Kasumi-1 (cell line): ENCODE results near the gene ALG1.
"Not testable (repeated sequence)": the region's sequence is repeated elsewhere in the genome, so short reads cannot be mapped to it uniquely, and the experiment has no call there.

Source experiments
- DNase-seq, 2 experiments: peaks; one replicate each; lab custom pipeline; 2025; lab: John Stamatoyannopoulos, UW

The ALG1 gene

GRCh38 chr16:5099174-5099573 is 27.5 kb downstream of the ALG1 start:
- DNase-seq = not testable (repeated sequence)

DNA sequence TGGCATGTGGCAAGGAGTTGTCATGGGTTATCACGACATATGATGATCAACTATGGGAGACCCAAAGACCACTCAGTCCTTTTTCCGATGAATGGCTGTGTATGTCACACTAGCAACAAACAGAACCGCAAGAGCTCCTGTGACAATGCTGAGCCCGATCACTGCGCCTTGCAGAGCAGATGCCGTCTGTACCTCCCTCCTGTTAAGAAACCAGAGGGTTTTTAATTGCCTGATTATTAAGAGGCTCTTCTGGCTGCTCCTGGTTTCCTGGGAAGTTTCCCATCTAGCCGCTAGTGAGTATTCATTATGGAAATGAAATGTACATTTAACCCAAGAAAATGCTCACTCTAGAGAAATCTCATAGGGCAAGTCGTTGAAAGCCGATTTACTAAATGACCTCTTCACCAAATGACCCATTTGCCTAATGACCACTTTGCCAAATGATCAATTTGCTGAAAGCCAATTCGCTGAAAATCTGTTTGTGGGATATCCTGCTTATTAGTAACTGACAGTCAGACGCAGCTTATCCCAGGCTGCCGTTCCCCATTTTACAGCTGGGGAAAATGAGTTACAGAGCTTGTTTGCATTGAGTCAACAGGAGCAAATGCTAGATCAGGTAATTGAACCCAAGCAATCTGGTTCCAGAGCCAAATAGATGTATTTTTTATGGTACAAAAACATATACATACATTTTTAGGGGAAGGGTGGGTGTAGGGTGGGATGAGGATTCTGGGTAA is 31.8 kb downstream of the ALG1 start:
- DNase-seq = not testable (repeated sequence)

GRCh38 chr16:5105039-5105438 is 33.4 kb downstream of the ALG1 start:
- not testable (repeated sequence) for DNase-seq

DNA sequence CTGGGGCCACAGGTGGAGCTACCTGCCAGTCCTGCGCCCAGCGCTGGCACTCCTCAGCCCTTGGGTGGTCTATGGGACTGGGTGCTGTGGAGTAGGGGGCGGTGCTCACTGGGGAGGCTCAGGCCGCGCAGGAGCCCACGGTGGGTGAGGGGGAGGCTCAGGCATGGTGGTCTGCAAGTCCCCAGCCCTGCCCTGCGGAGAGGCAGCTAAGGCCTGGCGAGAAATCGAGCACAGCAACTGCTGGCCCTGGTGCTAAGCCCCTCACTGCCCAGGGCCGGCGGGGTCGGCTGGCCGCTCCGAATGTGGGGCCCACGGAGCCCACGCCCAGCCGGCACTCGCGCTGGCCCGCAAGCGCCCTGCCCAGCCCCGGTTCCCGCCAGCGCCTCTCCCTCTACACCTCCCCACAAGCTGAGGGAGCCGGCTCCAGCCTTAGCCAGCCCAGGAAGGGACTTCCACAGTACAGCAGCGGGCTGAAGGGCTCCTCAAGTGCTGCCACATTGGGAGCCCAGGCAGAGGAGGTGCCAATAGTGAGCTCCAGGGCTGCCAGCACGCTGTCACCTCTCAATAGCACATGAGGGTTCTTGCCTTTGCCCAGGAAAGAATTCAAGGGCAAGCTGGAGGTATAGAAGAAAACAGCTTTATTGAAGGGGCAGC is 37.0 kb downstream of the ALG1 start:
- no peak for DNase-seq

GRCh38 chr16:5110933-5111332 is 39.3 kb downstream of the ALG1 start:
- DNase-seq = not testable (repeated sequence)

GRCh38 chr16:5116780-5117295 is 45.2 kb downstream of the ALG1 start:
- DNase-seq = not testable (repeated sequence)

DNA sequence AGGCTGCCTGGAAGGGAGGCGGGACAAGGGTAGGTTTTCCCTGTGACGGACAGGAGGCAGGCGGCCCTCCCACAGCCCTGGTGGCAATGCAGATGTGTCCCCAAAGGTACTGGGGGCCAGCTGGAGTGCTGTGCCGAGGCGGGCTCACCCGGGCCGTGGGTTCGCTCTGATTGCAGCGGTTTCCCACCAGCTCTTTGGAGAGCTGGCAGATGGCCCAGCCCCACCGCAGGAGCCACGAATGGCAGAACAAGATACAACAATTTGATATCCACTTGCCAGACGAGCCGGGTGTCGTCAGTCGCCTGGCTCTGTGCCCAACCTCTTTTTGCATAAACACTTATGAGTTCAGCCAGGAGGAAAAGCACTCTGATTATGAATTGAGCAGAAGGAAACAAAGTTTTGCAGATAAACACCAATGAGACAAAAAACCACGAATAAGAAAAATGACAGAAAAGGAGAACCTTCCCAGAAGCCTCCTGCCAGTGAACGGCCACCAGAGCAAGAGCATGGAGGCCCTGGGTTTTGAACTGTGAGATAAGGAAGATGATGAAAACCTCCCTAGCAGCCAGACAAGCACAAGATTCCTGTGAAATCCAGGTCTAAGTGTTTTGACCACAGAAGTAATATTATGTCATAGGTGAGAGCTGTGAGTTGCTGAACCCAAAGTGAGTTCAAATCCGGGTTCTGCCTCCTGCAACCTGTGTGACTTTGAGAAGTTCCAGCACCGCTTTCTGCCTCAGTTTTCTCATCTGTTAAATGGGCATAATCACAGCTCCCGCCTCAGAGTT is 45.9 kb downstream of the ALG1 start:
- not testable (repeated sequence) for DNase-seq

- not testable (repeated sequence) for DNase-seq
Observed at GRCh38 chr16:5131467-5132004, 59.9 kb downstream of the ALG1 start.

DNA sequence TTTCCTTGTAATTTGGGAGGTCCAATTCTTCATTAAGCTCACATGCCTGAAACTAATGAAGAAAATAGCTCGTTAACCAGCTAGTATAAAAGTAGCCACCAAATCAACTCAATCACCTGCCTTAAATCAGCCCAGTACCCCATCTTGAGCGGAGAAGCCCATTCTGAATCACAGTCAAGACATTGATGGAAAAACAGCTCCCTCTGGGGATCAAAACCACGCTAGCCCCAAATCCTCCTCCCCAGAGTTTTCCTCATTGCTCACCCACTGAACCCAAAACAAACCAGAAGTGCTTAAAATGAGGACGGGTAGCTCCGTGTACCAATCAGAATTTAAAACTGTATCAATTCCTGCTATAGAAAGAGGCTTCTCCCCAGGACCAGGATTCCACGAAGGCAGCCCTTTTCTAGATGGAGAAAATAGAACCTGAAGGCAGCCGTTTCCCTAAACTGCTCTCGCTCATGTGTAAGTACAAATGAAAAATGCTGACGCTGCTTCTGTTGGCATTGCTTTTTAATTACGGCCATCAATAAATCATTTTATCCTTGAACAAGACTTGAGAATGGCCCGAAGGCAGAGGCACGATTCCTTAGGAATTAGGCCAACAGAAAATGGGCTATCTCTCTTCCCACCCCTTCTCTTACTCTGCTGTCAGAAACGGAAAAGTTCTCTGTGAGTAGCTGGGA is 61.4 kb downstream of the ALG1 start:
- DNase-seq = not testable (repeated sequence)

GRCh38 chr16:5134739-5135452 is 63.3 kb downstream of the ALG1 start:
- not testable (repeated sequence) for DNase-seq
